Endometrial microvascular endothelial cells (primary cell): ENCODE data around the gene NLRP6. TPM values are rescaled to one million over a fixed set of nuclear protein-coding genes. Genes with fewer than 3 reads are reported as not detected.
"Not testable (repeated sequence)": the region's sequence is repeated elsewhere in the genome, so short reads cannot be mapped to it uniquely, and the experiment has no call there.

ENCODE experiments used
- in situ Hi-C: cut with HindIII; loops from 2 replicates; pipeline ENCODE4 v1.10.0; 2017; ENCODE audit warnings: low sequenced_read_pairs, low pct_unique_long_range_greater_than_20kb; ENCODE audit errors: inconsistent ontology term
- total RNA-seq: library from RNA; depleted of rRNA; stranded (reverse); fragments of >200 nt; gene quantifications from one replicate; pipeline ENCODE4 v1.2.3, GENCODE V29; 2015; ENCODE audit errors: inconsistent ontology term

The NLRP6 gene
- total RNA-seq, 1 donor from 2014 or later, result not detected

GRCh38 chr11:331358-332060 is 53.3 kb downstream of the NLRP6 start:
- in situ Hi-C loops, result no loop called here

GRCh38 chr11:332651-333480 is 54.7 kb downstream of the NLRP6 start:
- in situ Hi-C loops, result no loop called here

- in situ Hi-C loops, result not testable (repeated sequence)
These were observed 55.5 kb downstream of the NLRP6 start for GRCh38 chr11:333616-334263.

GRCh38 chr11:334264-334994 is 56.2 kb downstream of the NLRP6 start:
- in situ Hi-C loops, result no loop called here

Other genes with a start within 250 kb of the NLRP6 start
- not detected for gene SCGB1C1, start 85.3 kb upstream of the NLRP6 start, total RNA-seq
- 26.9 TPM for gene BET1L, start 71.0 kb upstream of the NLRP6 start, total RNA-seq
- gene RIC8A, start 70.7 kb upstream of the NLRP6 start, total RNA-seq, result 156 TPM
- gene SIRT3, start 42.1 kb upstream of the NLRP6 start, total RNA-seq, result 14.0 TPM
- 204 TPM for gene PSMD13, start 41.4 kb upstream of the NLRP6 start, total RNA-seq
- gene PGGHG, start 10.7 kb downstream of the NLRP6 start, total RNA-seq, result 9.7 TPM
- not detected for gene IFITM5, start 21.1 kb downstream of the NLRP6 start, total RNA-seq
- 233 TPM for gene IFITM2, start 29.4 kb downstream of the NLRP6 start, total RNA-seq
- 26.2 TPM for gene IFITM1, start 35.6 kb downstream of the NLRP6 start, total RNA-seq
- gene IFITM3, start 42.5 kb downstream of the NLRP6 start, total RNA-seq, result 231 TPM
- 0.09 TPM for gene B4GALNT4, start 91.1 kb downstream of the NLRP6 start, total RNA-seq
- not detected for gene PKP3, start 115.8 kb downstream of the NLRP6 start, total RNA-seq
- gene SIGIRR, start 136.6 kb downstream of the NLRP6 start, total RNA-seq, result 71.1 TPM
- 0.09 TPM for gene ANO9, start 163.6 kb downstream of the NLRP6 start, total RNA-seq
- 43.1 TPM for gene PTDSS2, start 171.9 kb downstream of the NLRP6 start, total RNA-seq
- gene RNH1, start 228.8 kb downstream of the NLRP6 start, total RNA-seq, result 278 TPM